Hypothalamus (tissue), 51 donors: ENCODE measurements around the gene DIAPH2.

Experiments
- DNase-seq, 51 donors: peaks; one replicate each; lab custom pipeline; 2025; lab: John Stamatoyannopoulos, UW

DIAPH2 gene

GRCh38 chrX:97628326-97628725 is 943.7 kb downstream of the DIAPH2 start:
- no peak for DNase-seq

GRCh38 chrX:97628807-97629596 is 944.4 kb downstream of the DIAPH2 start:
- no peak for DNase-seq

- DNase-seq: no peak
Measured at GRCh38 chrX:97629597-97629985, 944.9 kb downstream of the DIAPH2 start.

GRCh38 chrX:97633798-97634197 is 949.2 kb downstream of the DIAPH2 start:
- no peak for DNase-seq

GRCh38 chrX:97636473-97637140 is 952.0 kb downstream of the DIAPH2 start:
- no peak for DNase-seq

GRCh38 chrX:97637289-97637688 is 952.6 kb downstream of the DIAPH2 start:
- no peak for DNase-seq

- DNase-seq: no peak
Measured at GRCh38 chrX:97638621-97639020, 954.0 kb downstream of the DIAPH2 start.

GRCh38 chrX:97639526-97639925 is 954.9 kb downstream of the DIAPH2 start:
- DNase-seq: no peak
